SK-N-SH (cell line): ENCODE measurements around the gene SMIM11. TPM values are rescaled to one million over a fixed set of nuclear protein-coding genes. Genes with fewer than 3 reads are reported as not detected.

Experiments
- CTCF ChIA-PET: fragments of 300-600, 350-600 bp; formaldehyde crosslinking; extraction: SDS; loops from one replicate; lab custom pipeline; 2021; lab: Yijun Ruan, JAX
- POLR2A ChIA-PET: fragments of 350-600 bp; sonication (Branson Sonifier 250); formaldehyde crosslinking; extraction: SDS; loops from one replicate; lab custom pipeline; 2020; ENCODE audit warnings: antibody characterized with exemption, inconsistent platforms; lab: Yijun Ruan, JAX
- DNase-seq: peaks from one replicate; pipeline ENCODE4 v3.0.0; 2012
- H2AFZ ChIP-seq: fragments of 200-600 bp; sonication (generic); 2 replicates; pipeline ENCODE4 v1.8.1; 2016; ENCODE audit warnings: antibody characterized with exemption, mild to moderate bottlenecking, low read depth
- H3F3A ChIP-seq: fragments of 200-600 bp; sonication (generic); replicated peaks from 2 replicates; pipeline ENCODE3; 2016; ENCODE audit warnings: antibody characterized with exemption, mild to moderate bottlenecking; ENCODE audit not compliant: insufficient read depth
- H3K27ac ChIP-seq, 2 experiments: fragments of 200-500 bp in 1 of 2; fragments of 200-600 bp in 1 of 2; sonication (Bioruptor generic) in 1 of 2; sonication (generic), shearing (Covaris generic) in 1 of 2; 2 replicates each; pipeline versions ENCODE4 v1.5.1 to v1.6.1; 2014 to 2016; ENCODE audit warnings: low read depth in 2 of 2, inconsistent platforms in 1 of 2, low read length in 1 of 2, mild to moderate bottlenecking in 1 of 2, mixed read lengths in 1 of 2
- H3K27me3 ChIP-seq: fragments of 200-600 bp; sonication (generic), shearing (Covaris generic); 2 replicates; pipeline ENCODE4 v1.6.1; 2016; ENCODE audit warnings: mixed run types; ENCODE audit not compliant: insufficient read depth
- H3K36me3 ChIP-seq, 2 experiments: fragments of 200-500 bp in 1 of 2; fragments of 200-600 bp in 1 of 2; sonication (Bioruptor generic) in 1 of 2; sonication (generic) in 1 of 2; replicated peaks in 1 of 2; 2 replicates each; pipeline versions ENCODE3 to v1.5.1; 2014 to 2016; ENCODE audit warnings: low read length in 1 of 2, mild to moderate bottlenecking in 1 of 2; ENCODE audit not compliant: insufficient read depth in 2 of 2, control insufficient read depth in 1 of 2
- H3K4me1 ChIP-seq, 2 experiments: fragments of 200-500 bp in 1 of 2; fragments of 200-600 bp in 1 of 2; sonication (Bioruptor generic) in 1 of 2; sonication (generic), shearing (Covaris generic) in 1 of 2; 2 replicates each; pipeline versions ENCODE4 v1.5.1 to v1.6.1; 2014 to 2016; ENCODE audit warnings: low read depth in 1 of 2, low read length in 1 of 2, mixed run types in 1 of 2; ENCODE audit not compliant: insufficient read depth in 2 of 2, control insufficient read depth in 1 of 2
- H3K4me2 ChIP-seq: fragments of 200-600 bp; sonication (generic), shearing (Covaris generic); 2 replicates; pipeline ENCODE4 v1.6.1; 2017; ENCODE audit warnings: mixed run types
- H3K4me3 ChIP-seq, 2 experiments: fragments of 200-500 bp in 1 of 2; fragments of 200-600 bp in 1 of 2; sonication (Bioruptor generic) in 1 of 2; sonication (generic), shearing (Covaris generic) in 1 of 2; 2 replicates each; pipeline versions ENCODE4 v1.5.1 to v1.8.1; 2014 to 2016; ENCODE audit warnings: low read depth in 2 of 2, inconsistent platforms in 1 of 2, low read length in 1 of 2, mild to moderate bottlenecking in 1 of 2, mixed read lengths in 1 of 2, moderate library complexity in 1 of 2
- H3K79me2 ChIP-seq: fragments of 200-600 bp; sonication (generic); 2 replicates; pipeline ENCODE4 v1.8.1; 2017; ENCODE audit warnings: mild to moderate bottlenecking; ENCODE audit not compliant: insufficient read depth
- H3K9ac ChIP-seq: fragments of 200-600 bp; sonication (generic); 2 replicates; pipeline ENCODE4 v1.6.1; 2017; ENCODE audit warnings: mixed run types
- H3K9me2 ChIP-seq: fragments of 200-600 bp; sonication (generic); 2 replicates; pipeline ENCODE4 v1.6.1; 2017; ENCODE audit warnings: mixed run types
- H3K9me3 ChIP-seq: fragments of 200-600 bp; sonication (generic); 2 replicates; pipeline ENCODE4 v1.6.1; 2017; ENCODE audit warnings: mixed run types, mild to moderate bottlenecking, moderate library complexity
- H4K20me1 ChIP-seq: fragments of 200-600 bp; sonication (generic); 2 replicates; pipeline ENCODE4 v1.6.1; 2017; ENCODE audit warnings: mild to moderate bottlenecking, mixed run types; ENCODE audit not compliant: insufficient read depth
- CHD2 ChIP-seq: fragments of 150-350 bp; IDR thresholded peaks from 2 replicates; pipeline ENCODE4 v1.6.1; 2018; ENCODE audit warnings: low read length; ENCODE audit not compliant: partially characterized antibody
- CTCF ChIP-seq: fragments of 200-600 bp; sonication (generic); IDR thresholded peaks from 2 replicates; pipeline ENCODE4 v1.6.1; 2017; ENCODE audit warnings: antibody characterized with exemption, mild to moderate bottlenecking, moderate library complexity
- ELF1 ChIP-seq: IDR thresholded peaks from 2 replicates; pipeline ENCODE4 v1.4.0; 2012
- EP300 ChIP-seq, 2 experiments: IDR thresholded peaks; 2 replicates each; pipeline versions ENCODE4 v1.4.0 to v1.6.1; 2012; ENCODE audit warnings: borderline replicate concordance in 1 of 2, low read depth in 1 of 2, low read length in 1 of 2
- FOSL2 ChIP-seq: IDR thresholded peaks from 2 replicates; pipeline ENCODE4 v1.4.0; 2012; ENCODE audit warnings: low read depth, mild to moderate bottlenecking, moderate library complexity, borderline replicate concordance
- FOXJ3 ChIP-seq: sonication (generic); formaldehyde crosslinking; IDR thresholded peaks from 2 replicates; pipeline ENCODE4 v1.5.1; 2020; ENCODE audit warnings: mild to moderate bottlenecking, missing genetic modification reagents
- GATA2 ChIP-seq: sonication (generic); formaldehyde crosslinking; IDR thresholded peaks from 2 replicates; pipeline ENCODE4 v1.5.0; 2020; ENCODE audit warnings: mild to moderate bottlenecking, missing genetic modification reagents
- JUND ChIP-seq: IDR thresholded peaks from 2 replicates; pipeline ENCODE4 v1.4.0; 2012
- MEF2A ChIP-seq: IDR thresholded peaks from 2 replicates; pipeline ENCODE4 v1.4.0; 2012; ENCODE audit warnings: low read depth, borderline replicate concordance
- MXI1 ChIP-seq: IDR thresholded peaks from 2 replicates; pipeline ENCODE4 v1.6.1; 2012; ENCODE audit warnings: mild to moderate bottlenecking, low read depth, low read length, improper control_type of control experiment
- PBX3 ChIP-seq: IDR thresholded peaks from 2 replicates; pipeline ENCODE4; 2012
- POLR2AphosphoS5 ChIP-seq: IDR thresholded peaks from 2 replicates; pipeline ENCODE4 v1.6.1; 2012; ENCODE audit warnings: low read depth, low read length
- RCOR1 ChIP-seq: fragments of 150-350 bp; IDR thresholded peaks from 2 replicates; pipeline ENCODE4 v1.6.1; 2017; ENCODE audit warnings: antibody characterized with exemption, low read length
- REST ChIP-seq: IDR thresholded peaks from 2 replicates; pipeline ENCODE4 v1.6.1; 2012; ENCODE audit warnings: mild to moderate bottlenecking, low read depth, low read length, moderate library complexity
- SIN3A ChIP-seq: IDR thresholded peaks from 2 replicates; pipeline ENCODE4 v1.6.1; 2012; ENCODE audit warnings: low read depth, mild to moderate bottlenecking, low read length, moderate library complexity, borderline replicate concordance
- TEAD4 ChIP-seq: IDR thresholded peaks from 2 replicates; pipeline ENCODE4 v1.4.0; 2012; ENCODE audit warnings: mild to moderate bottlenecking, borderline replicate concordance; ENCODE audit not compliant: insufficient read depth
- USF1 ChIP-seq: IDR thresholded peaks from 2 replicates; pipeline ENCODE4 v1.4.0; 2012; ENCODE audit warnings: low read depth, borderline replicate concordance
- WGBS: methylation state at CpG from one replicate; pipeline ENCODE4 v1.1.6; 2017; ENCODE audit warnings: low lambda C conversion rate; 5-methylcytosine and 5-hydroxymethylcytosine counted together
- polyA plus RNA-seq, 3 experiments: library from polyadenylated mRNA; depleted of rRNA; stranded (reverse); fragments of >200 nt; gene quantifications; 2 replicates each; pipeline ENCODE4 v1.2.3, GENCODE V29; 2012
- TF ChIP-seq, protein P1 (sequence below): fragments of 150-350 bp; IDR thresholded peaks from 2 replicates; pipeline ENCODE4 v1.6.1; 2016; ENCODE audit warnings: mild to moderate bottlenecking, low read depth, low read length

The SMIM11 gene
- polyA plus RNA-seq, 1 of the 3 experiments (the other 2 are of a cell fraction), result 15.0 TPM

DNA sequence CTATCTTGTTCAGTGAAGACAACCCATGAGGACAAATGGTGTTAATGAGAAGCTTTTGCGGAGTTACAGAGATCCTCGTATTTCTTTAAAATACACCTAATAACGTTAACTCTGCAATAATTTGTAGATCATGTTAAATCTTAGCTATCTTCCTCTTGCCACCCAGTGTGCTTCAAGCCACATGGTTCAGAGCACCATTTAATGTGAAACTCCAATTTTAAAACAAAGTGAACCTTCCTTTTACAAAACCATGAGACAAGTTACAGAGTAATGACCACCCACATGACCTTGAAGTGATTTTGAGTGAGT lies 13.2 kb upstream of the SMIM11 start:
- H2AFZ ChIP-seq, result peak overlapping the region; percentile 78
- POLR2A ChIA-PET, result no interaction called here
- H3K4me2 ChIP-seq, result peak overlapping the region; percentile 72

More for the DNA sequence above, 13.2 kb upstream of the SMIM11 start:
- Histone ChIP-seq H3K9ac (no peak overlapping the region), H3K4me1 (no peaks in the 10 kb centered on the region; a peak in 1 of 4 replicates), H3K36me3 (no peaks in the 10 kb centered on the region), H4K20me1 (no peaks in the 10 kb centered on the region), H3K9me3 (peaks cover 3% of the 10 kb centered on the region; the same call in 1 of the 2 replicates), H3F3A (no peaks in the 10 kb centered on the region), H3K9me2 (no peaks in the 10 kb centered on the region), H3K79me2 (no peaks in the 10 kb centered on the region), H3K27ac (no peak overlapping the region), H3K4me3 (peak overlapping the region in 1 of 2 experiments; percentile 39; a peak in 1 of 4 replicates), H3K27me3 (peaks cover 5% of the 10 kb centered on the region; the same call in 1 of the 2 replicates)
- CTCF ChIA-PET, result interaction anchor here (0.6 to 22.3 kb wide), 30 partner anchors 9 to 460 kb away, joined by 3 to 407 read pairs (median 4); no protein-coding TSS in a partner anchor
- no peak for DNase-seq
- WGBS, result 0% methylated on average over 3 of the region's 3 CpGs
- TF ChIP-seq RCOR1 (no peak), PBX3 (no peak), CHD2 (no peak), TEAD4 (no peak), GATA2 (no peak), REST (no peak), ELF1 (no peak), SIN3A (no peak), MXI1 (no peak), EP300 (IDR thresholded peaks at IDR 0.05; ENCODE audit: borderline replicate concordance in 1 of 2, low read depth in 1 of 2, low read length in 1 of 2) (no peak), CTCF (no peak), FOXJ3 (no peak), FOSL2 (no peak), JUND (no peak), MEF2A (no peak), POLR2AphosphoS5 (no peak), USF1 (no peak)
- TF ChIP-seq, protein P1, sequence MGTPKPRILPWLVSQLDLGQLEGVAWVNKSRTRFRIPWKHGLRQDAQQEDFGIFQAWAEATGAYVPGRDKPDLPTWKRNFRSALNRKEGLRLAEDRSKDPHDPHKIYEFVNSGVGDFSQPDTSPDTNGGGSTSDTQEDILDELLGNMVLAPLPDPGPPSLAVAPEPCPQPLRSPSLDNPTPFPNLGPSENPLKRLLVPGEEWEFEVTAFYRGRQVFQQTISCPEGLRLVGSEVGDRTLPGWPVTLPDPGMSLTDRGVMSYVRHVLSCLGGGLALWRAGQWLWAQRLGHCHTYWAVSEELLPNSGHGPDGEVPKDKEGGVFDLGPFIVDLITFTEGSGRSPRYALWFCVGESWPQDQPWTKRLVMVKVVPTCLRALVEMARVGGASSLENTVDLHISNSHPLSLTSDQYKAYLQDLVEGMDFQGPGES, result no peak
